Peyer's patch (tissue), 4 donors: ENCODE results near the gene FRMD4A.

Source experiments
- POLR2A ChIP-seq, 2 donors: fragments of 450-650 bp; IDR thresholded peaks; one replicate each; pipeline ENCODE4 v1.5.1; 2017; ENCODE audit warnings: antibody characterized with exemption in 2 of 2, mild to moderate bottlenecking in 2 of 2, moderate library complexity in 2 of 2
- TF ChIP-seq, protein P1 (sequence below), 6 experiments: fragments of 450-650 bp in 4 of 6; fragments of 200-600 bp in 2 of 6; sonication (generic) in 1 of 6; IDR thresholded peaks; one replicate each; pipeline ENCODE4 v1.5.1; 2017 to 2019; ENCODE audit warnings: antibody characterized with exemption in 6 of 6, mild to moderate bottlenecking in 3 of 6, moderate library complexity in 1 of 6

DNA sequence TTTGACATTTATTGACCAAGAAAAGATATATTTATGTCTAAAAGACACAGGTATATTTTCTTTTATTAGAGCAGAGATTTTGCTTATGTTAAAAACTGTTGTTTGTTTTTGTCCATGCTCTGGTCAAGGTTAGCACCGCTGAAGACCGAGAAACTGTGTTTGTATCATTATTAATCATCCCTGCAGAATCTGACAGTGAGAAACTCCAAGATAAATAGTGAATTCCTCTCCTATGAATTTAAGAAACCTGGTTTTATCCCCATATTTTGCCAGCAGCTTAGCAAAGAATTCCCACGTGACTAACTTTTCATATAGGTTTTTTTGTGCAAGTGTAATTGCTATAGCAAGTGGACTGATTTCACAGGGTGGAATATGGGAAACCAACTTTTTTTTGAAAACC lies 77.6 kb downstream of the FRMD4A start:
- TF ChIP-seq, protein P1, sequence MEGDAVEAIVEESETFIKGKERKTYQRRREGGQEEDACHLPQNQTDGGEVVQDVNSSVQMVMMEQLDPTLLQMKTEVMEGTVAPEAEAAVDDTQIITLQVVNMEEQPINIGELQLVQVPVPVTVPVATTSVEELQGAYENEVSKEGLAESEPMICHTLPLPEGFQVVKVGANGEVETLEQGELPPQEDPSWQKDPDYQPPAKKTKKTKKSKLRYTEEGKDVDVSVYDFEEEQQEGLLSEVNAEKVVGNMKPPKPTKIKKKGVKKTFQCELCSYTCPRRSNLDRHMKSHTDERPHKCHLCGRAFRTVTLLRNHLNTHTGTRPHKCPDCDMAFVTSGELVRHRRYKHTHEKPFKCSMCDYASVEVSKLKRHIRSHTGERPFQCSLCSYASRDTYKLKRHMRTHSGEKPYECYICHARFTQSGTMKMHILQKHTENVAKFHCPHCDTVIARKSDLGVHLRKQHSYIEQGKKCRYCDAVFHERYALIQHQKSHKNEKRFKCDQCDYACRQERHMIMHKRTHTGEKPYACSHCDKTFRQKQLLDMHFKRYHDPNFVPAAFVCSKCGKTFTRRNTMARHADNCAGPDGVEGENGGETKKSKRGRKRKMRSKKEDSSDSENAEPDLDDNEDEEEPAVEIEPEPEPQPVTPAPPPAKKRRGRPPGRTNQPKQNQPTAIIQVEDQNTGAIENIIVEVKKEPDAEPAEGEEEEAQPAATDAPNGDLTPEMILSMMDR (IDR thresholded peaks at IDR 0.05) = no peak
- TF ChIP-seq POLR2A (IDR thresholded peaks at IDR 0.05) = no peak
